Thyroid gland (tissue), 4 donors: Measurements from ENCODE around the gene PDS5B.

ENCODE experiments used
- CTCF ChIP-seq, 6 experiments: fragments of 200-600 bp in 3 of 6; fragments of 450-650 bp in 3 of 6; sonication (generic) in 3 of 6; IDR thresholded peaks; one replicate each; pipeline ENCODE4 v1.5.1; 2016 to 2019; ENCODE audit warnings: antibody characterized with exemption in 6 of 6, mild to moderate bottlenecking in 2 of 6, inconsistent platforms in 1 of 6, moderate library complexity in 1 of 6
- POLR2A ChIP-seq, 2 donors: fragments of 450-650 bp; IDR thresholded peaks; one replicate each; pipeline ENCODE4 v1.6.1; 2017; ENCODE audit warnings: antibody characterized with exemption in 2 of 2, mild to moderate bottlenecking in 2 of 2, moderate library complexity in 1 of 2

- TF ChIP-seq CTCF (IDR thresholded peaks at IDR 0.05): no peak
- TF ChIP-seq POLR2A (IDR thresholded peaks at IDR 0.05): no peak
Observed at GRCh38 chr13:32538143-32538620, 48.1 kb upstream of the PDS5B start.
